Endodermal cell (in vitro differentiated cells): ENCODE measurements around the gene SETDB2. TPM values are rescaled to one million over a fixed set of nuclear protein-coding genes. Genes with fewer than 3 reads are reported as not detected.

Experiments
- DNase-seq: peaks from one replicate; pipeline ENCODE4 v3.0.0-alpha.2; 2017
- H3K27ac ChIP-seq: 2 replicates; pipeline ENCODE4 v1.5.1; 2013; ENCODE audit warnings: mild to moderate bottlenecking, low read depth, low read length, moderate library complexity
- H3K27me3 ChIP-seq: 2 replicates; pipeline ENCODE4 v1.6.1; 2013; ENCODE audit warnings: mild to moderate bottlenecking, low read length, moderate library complexity; ENCODE audit not compliant: insufficient read depth, control insufficient read depth, poor library complexity, severe bottlenecking
- H3K36me3 ChIP-seq: 2 replicates; pipeline ENCODE4 v1.7.0; 2013; ENCODE audit warnings: mild to moderate bottlenecking, low read length, moderate library complexity; ENCODE audit not compliant: control insufficient read depth, insufficient read depth
- H3K4me1 ChIP-seq: one replicate; pipeline ENCODE4 v1.7.0; 2013; ENCODE audit warnings: low read length; ENCODE audit not compliant: control insufficient read depth, insufficient read depth
- H3K4me3 ChIP-seq: 2 replicates; pipeline ENCODE4 v1.5.1; 2013; ENCODE audit warnings: mild to moderate bottlenecking, low read length, moderate library complexity
- H3K9ac ChIP-seq: 2 replicates; pipeline ENCODE4 v1.6.1; 2013; ENCODE audit warnings: mild to moderate bottlenecking, low read length, moderate library complexity; ENCODE audit not compliant: poor library complexity, severe bottlenecking; ENCODE audit errors: extremely low read depth
- H3K9me3 ChIP-seq: 2 replicates; pipeline ENCODE4 v1.6.1; 2013; ENCODE audit warnings: mild to moderate bottlenecking, low read length, moderate library complexity; ENCODE audit not compliant: control insufficient read depth
- H3K27ac Mint-ChIP-seq: 2 replicates; pipeline ENCODE4 v1.8.0; 2020; ENCODE audit warnings: mixed read lengths
- H3K27me3 Mint-ChIP-seq: 2 replicates; pipeline ENCODE4 v1.8.0; 2021; ENCODE audit warnings: mild to moderate bottlenecking, mixed read lengths; ENCODE audit not compliant: insufficient read depth
- H3K36me3 Mint-ChIP-seq: 2 replicates; pipeline ENCODE4 v1.8.0; 2020; ENCODE audit warnings: low read depth, mixed read lengths
- H3K4me1 Mint-ChIP-seq: 2 replicates; pipeline ENCODE4 v1.8.0; 2020; ENCODE audit warnings: mixed read lengths
- H3K4me3 Mint-ChIP-seq: 2 replicates; pipeline ENCODE4 v1.8.0; 2020; ENCODE audit warnings: mild to moderate bottlenecking, moderate library complexity, mixed read lengths
- H3K9me3 Mint-ChIP-seq: 2 replicates; pipeline ENCODE4 v1.8.0; 2020; ENCODE audit warnings: mild to moderate bottlenecking, mixed read lengths
- CTCF ChIP-seq: fragments of 200-600 bp; sonication (generic); conservative IDR thresholded peaks from 2 replicates; pipeline ENCODE4 v1.5.0; 2021; ENCODE audit warnings: antibody characterized with exemption, mild to moderate bottlenecking
- WGBS, 2 experiments: methylation state at CpG; one replicate each; pipeline versions ENCODE4 v1.1.5 to v1.1.7; 2013; ENCODE audit warnings: missing lambda C conversion rate in 2 of 2, mixed read lengths in 1 of 2; ENCODE audit not compliant: insufficient coverage in 1 of 2, insufficient read length in 1 of 2; 5-methylcytosine and 5-hydroxymethylcytosine counted together
- total RNA-seq, 2 donors: library from RNA; stranded (reverse); fragmentation: NEBNext Ultra II Directional in 1 of 2; extraction: Animal tissue kit (Norgen Biotek cat#: 25700) in 1 of 2; gene quantifications; 2 replicates in 1 of 2; 3 replicates in 1 of 2; pipeline ENCODE4 v1.2.1, GENCODE V29; 2021

Gene SETDB2
- total RNA-seq, 2 donors from 2014 or later, result 7.8 to 9.5 TPM

GRCh38 chr13:49502954-49503353 lies 58.9 kb downstream of the SETDB2 start:
- Histone ChIP-seq H3K9ac (no peak overlapping the region), H3K27ac (no peak overlapping the region), H3K4me3 (no peak overlapping the region), H3K9me3 (no peaks in the 10 kb centered on the region), H3K36me3 (no peaks in the 10 kb centered on the region), H3K27me3 (no peaks in the 10 kb centered on the region), H3K4me1 (no peaks in the 10 kb centered on the region)
- Mint-ChIP-seq H3K4me3 (no peak overlapping the region), H3K9me3 (no peaks in the 10 kb centered on the region), H3K36me3 (peaks cover 17% of the 10 kb centered on the region), H3K4me1 (peaks cover 3% of the 10 kb centered on the region), H3K27me3 (no peaks in the 10 kb centered on the region), H3K27ac (no peak overlapping the region)
- WGBS, 2 experiments, result 91 to 92% methylated on average over 8 to 9 of the region's 9 CpGs
- no peak for TF ChIP-seq CTCF
- DNase-seq, result no peak

- H3K27me3 ChIP-seq, result no peaks in the 10 kb centered on the region
- H3K9ac ChIP-seq, result no peak overlapping the region
- no peaks in the 10 kb centered on the region for H3K27me3 Mint-ChIP-seq
- 94 to 100% methylated on average over 1 to 3 of the region's 3 CpGs for WGBS, 2 experiments
- H3K36me3 ChIP-seq, result no peaks in the 10 kb centered on the region
- no peak overlapping the region for H3K4me3 Mint-ChIP-seq
- H3K4me3 ChIP-seq, result no peak overlapping the region
- H3K27ac Mint-ChIP-seq, result no peak overlapping the region
- H3K9me3 ChIP-seq, result no peaks in the 10 kb centered on the region
- H3K4me1 ChIP-seq, result no peaks in the 10 kb centered on the region
- H3K36me3 Mint-ChIP-seq, result peaks cover 17% of the 10 kb centered on the region
- H3K9me3 Mint-ChIP-seq, result no peaks in the 10 kb centered on the region
- H3K27ac ChIP-seq, result no peak overlapping the region
- no peak for DNase-seq
- TF ChIP-seq CTCF, result no peak
- peaks cover 3% of the 10 kb centered on the region for H3K4me1 Mint-ChIP-seq
Observed at GRCh38 chr13:49503951-49504350, 59.9 kb downstream of the SETDB2 start.

- H3K4me1 Mint-ChIP-seq, result peaks cover 4% of the 10 kb centered on the region
- no peak overlapping the region for H3K27ac Mint-ChIP-seq
- Histone ChIP-seq H3K9ac (no peak overlapping the region), H3K9me3 (no peaks in the 10 kb centered on the region), H3K4me1 (no peaks in the 10 kb centered on the region), H3K27ac (no peak overlapping the region), H3K27me3 (no peaks in the 10 kb centered on the region), H3K36me3 (no peaks in the 10 kb centered on the region), H3K4me3 (no peak overlapping the region)
- H3K9me3 Mint-ChIP-seq, result no peaks in the 10 kb centered on the region
- TF ChIP-seq CTCF, result no peak
- DNase-seq, result no peak
- peaks cover 30% of the 10 kb centered on the region for H3K36me3 Mint-ChIP-seq
- H3K4me3 Mint-ChIP-seq, result no peak overlapping the region
- no peaks in the 10 kb centered on the region for H3K27me3 Mint-ChIP-seq
- 89 to 90% methylated on average over 2 of the region's 2 CpGs for WGBS, 2 experiments
Observed at GRCh38 chr13:49512578-49512977, 68.5 kb downstream of the SETDB2 start.
